Skeletal muscle cell (primary cell): Measurements from ENCODE around the gene KIF13A.
"Not testable (repeated sequence)": the region's sequence is repeated elsewhere in the genome, so short reads cannot be mapped to it uniquely, and the experiment has no call there.

Experiments
- DNase-seq: peaks from one replicate; pipeline ENCODE4 v3.0.0-alpha.2; 2010; ENCODE audit warnings: low read depth
- H3K4me3 ChIP-seq: 2 replicates; pipeline ENCODE4 v1.5.1; 2011; ENCODE audit warnings: low read depth, mild to moderate bottlenecking, control low read depth, low read length, moderate library complexity

KIF13A gene

GRCh38 chr6:17910189-17910588 is 77.2 kb downstream of the KIF13A start:
- no peak for DNase-seq
- H3K4me3 ChIP-seq: no peak overlapping the region

GRCh38 chr6:17908831-17909230 is 78.6 kb downstream of the KIF13A start:
- DNase-seq: no peak
- no peak overlapping the region for H3K4me3 ChIP-seq

GRCh38 chr6:17907406-17908229 is 79.8 kb downstream of the KIF13A start:
- DNase-seq: peak; percentile 99
- H3K4me3 ChIP-seq: no peak overlapping the region

DNA sequence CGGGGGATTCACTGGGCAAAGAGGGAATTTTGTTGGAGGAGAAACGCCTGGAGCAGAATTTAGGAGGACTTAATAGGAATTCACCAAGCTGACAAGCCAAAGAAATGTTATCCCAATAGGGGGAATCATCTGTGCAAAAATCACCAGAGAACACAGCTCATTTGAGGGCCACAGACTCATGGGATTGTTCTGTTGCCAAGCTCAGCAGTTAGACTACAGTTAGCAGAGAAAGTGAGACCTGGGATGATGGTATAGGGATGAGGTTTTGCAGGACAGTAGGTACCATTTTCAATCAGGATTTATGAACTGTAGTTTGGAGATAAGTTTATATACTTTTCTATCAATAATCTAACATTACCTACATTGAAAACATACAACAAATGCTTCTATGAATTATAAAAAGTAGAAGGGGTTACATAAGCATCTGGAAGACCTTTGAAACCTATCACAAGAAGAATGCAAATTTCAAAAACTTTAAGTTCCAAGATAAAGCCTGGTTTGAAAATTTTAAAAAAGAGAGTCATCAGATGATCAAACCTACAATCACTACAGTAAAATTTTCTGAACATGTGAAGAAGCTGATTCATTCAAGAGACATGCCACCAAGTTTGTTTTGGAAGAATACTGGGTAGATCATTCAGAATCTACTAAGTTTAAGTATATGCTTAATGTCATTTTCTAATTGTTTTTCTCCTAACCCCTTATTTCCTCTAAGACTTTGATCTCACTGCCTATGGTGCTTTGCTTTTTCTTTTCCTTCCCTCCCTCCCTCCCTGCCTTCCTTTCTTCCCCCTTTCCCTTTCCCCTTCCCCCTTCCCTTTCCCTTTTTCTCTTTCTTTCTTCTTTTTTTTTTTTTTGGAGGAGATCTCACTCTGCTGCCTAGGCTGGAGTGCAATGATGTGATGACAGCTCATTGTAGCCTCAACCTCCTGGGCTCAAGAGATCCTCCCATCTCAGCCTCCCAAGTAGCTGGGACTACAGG is 81.5 kb downstream of the KIF13A start:
- no peak overlapping the region for H3K4me3 ChIP-seq
- peak; percentile 52 for DNase-seq

DNA sequence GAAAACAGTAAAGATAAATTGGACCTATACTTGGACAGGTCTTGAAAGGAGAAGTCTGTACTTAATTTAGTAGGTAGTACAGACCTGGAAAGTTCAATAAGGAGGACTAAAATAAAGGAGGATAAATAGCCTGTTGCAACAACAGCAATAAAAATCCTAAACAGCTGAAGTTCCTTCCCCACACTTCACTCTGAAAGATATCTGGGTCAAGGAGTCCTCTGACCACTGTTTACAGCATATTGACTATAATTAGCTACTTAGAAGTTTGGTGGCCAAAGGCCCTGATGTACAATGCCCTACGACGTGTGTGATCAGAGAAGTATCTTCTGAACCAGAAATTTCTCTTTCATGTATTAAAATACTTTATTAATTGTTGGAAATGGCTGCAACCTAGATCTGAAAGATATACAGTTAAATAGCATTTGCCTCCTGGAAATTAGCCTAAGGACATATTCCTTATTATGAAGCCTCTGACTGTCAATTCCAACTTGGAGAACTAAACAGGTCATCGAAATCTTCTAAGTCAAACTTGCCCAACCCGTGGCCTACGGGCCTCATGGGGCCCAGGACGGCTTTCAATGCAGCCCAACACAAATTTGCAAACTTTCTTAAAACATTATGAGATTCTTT is 82.8 kb downstream of the KIF13A start:
- no peak overlapping the region for H3K4me3 ChIP-seq
- no peak for DNase-seq

DNA sequence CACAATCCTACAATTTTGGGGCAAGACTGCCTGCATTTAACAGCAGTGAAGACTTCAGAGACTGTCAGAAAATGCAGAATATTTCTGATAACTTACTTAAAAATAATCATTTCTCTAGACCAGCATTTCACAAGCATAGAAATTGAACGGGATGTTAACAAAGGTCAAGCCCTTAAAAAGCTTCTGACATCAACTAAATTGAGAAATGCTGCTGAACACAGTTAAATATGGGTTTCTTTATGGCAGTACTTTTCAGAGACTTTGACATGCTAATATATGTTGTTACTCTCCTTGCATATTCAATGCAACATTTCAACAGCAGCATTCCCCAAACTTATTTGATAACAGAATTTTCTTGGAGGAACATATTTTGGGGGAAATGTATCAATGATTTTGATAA is 84.5 kb downstream of the KIF13A start:
- no peak for DNase-seq
- no peak overlapping the region for H3K4me3 ChIP-seq

DNA sequence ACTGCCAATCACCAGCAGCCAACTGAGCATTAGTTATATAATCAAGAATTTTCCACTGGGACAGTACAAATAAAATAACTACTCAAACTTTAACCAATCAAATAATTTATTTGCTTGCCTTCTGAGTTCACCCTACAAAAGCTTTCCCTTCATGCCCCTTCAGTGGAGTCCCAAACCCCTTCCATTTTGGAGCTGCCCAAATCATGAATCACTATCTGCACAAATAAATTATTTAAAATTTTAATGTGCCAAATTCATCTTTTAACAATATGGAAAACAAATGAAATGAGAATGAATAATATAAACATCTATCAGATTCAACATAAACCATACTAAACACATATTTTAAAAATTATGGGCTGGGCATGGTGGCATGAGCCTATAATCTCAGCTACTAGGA is 85.9 kb downstream of the KIF13A start:
- DNase-seq: no peak
- no peak overlapping the region for H3K4me3 ChIP-seq

DNA sequence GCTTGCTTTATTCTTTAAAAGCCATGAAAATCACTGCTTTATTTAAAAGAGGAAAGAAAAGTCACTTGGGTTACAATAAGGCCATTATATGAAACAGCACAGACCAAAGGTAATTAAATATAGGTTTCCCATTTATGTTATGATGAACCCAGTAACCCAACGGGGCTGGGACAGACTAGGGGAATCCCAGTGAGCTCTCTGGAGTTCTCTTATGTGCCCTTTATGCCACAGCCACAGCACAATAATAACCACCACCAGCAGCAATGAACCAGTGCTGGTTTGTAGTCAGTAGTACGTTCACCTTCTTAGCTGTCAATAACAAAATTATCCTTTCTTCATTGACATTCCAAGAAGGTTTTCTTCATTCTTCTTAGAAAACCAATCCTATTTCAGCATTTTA is 87.4 kb downstream of the KIF13A start:
- no peak overlapping the region for H3K4me3 ChIP-seq
- DNase-seq: no peak

DNA sequence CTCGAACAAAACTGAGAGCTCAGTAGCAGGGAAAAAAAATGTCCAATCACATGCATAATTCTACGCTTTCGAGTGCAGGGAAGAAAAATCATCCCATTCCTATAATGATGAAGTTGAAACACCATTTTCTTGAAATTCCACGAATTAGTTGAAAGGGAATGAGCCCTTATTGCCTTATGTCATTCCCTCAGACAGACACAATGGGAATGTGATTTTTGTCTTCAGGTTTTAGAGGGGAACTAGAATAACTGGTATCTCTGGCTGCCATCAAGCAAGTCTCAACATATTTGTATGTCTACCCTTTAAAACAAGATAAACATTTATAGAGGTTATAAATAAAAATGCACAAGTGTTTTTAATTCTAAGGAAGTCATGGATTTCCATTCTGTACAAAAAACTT is 87.9 kb downstream of the KIF13A start:
- H3K4me3 ChIP-seq: no peak overlapping the region
- DNase-seq: no peak

- no peak for DNase-seq
- H3K4me3 ChIP-seq: no peak overlapping the region
Measured at GRCh38 chr6:17897681-17898080, 89.8 kb downstream of the KIF13A start.

GRCh38 chr6:17894905-17895304 is 92.5 kb downstream of the KIF13A start:
- no peak for DNase-seq
- no peak overlapping the region for H3K4me3 ChIP-seq

- no peak for DNase-seq
- no peak overlapping the region for H3K4me3 ChIP-seq
Measured at GRCh38 chr6:17894191-17894590, 93.2 kb downstream of the KIF13A start.

DNA sequence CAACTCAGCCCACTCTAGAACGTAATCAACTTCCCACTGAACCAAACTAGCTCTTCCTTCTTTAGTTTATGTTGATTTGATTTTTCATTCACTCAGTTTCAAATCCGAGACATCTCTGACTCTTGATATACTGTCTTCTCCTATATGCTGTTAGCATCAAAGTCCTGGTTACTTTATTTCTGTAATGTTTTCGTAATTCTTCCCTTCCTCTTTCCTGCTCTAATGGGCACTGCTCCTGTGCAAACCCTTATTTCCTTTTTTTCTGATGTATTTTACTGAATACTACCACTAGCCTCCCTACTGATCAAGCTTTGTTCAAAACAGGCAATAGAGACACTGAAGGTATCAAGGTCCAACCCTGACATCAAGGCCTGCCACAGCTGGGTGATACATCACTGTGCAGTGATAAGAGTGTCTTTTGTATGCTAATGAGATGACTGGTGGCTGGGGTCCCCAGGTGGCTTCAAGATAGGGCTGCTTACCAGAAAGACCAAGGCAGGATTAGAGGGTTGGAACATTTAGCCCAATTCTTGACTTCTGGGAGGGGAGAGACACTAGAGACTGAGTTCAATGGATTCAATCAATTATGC is 95.2 kb downstream of the KIF13A start:
- H3K4me3 ChIP-seq: no peak overlapping the region

GRCh38 chr6:17890309-17890708 is 97.1 kb downstream of the KIF13A start:
- no peak overlapping the region for H3K4me3 ChIP-seq
- DNase-seq: no peak

More for the DNA sequence above, 95.2 kb downstream of the KIF13A start:
- no peak for DNase-seq

- not testable (repeated sequence) for DNase-seq, H3K4me3 ChIP-seq
Measured at GRCh38 chr6:17889777-17890176, 97.7 kb downstream of the KIF13A start.

GRCh38 chr6:17886891-17887290 is 100.5 kb downstream of the KIF13A start:
- no peak for DNase-seq
- no peak overlapping the region for H3K4me3 ChIP-seq

GRCh38 chr6:17885889-17886576 is 101.4 kb downstream of the KIF13A start:
- no peak for DNase-seq
- H3K4me3 ChIP-seq: no peak overlapping the region

DNA sequence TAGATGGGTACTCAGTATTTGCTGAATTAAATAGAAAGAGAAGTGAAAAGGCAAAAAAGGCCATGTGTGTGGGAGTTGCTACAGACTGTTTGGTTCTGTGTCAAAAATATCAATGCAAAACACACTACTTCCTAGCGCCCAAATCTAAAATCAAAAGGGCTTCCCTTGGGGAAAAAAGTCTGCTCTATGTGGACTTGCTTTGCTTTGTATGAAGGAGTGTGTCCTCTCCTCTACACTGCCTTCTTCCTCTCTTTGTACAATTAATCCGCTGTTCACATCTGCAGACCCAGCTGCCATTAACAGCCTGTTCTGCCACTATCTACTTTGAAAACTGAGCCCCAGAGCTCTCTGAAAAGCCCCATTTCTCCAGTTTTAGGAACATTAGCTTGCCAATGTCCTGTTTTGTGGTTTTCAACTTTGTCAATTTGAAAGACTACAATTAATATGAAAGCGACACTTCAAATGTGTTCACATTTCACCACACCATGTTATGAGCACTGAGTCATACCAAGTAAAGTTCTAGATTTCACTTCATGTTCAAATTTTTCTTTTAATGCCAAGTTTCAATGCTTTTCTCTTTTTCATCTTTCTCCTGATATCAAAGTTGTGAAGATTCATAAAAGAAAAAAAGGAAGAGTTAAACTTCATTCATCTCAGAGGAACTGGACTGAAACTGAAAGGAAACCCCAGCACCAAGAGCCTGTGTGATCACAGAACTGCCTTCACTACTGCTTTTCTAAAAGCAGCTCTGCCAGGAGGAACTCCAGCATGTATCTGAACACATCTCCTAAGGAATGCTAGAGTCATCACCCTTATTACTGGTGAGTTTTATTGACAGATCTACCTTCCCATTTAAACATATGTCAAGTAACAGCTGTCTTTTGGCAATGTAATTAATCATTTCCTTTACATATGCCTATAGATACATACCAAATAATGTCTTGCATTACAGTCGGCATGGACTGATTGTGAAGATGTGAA is 102.6 kb downstream of the KIF13A start:
- no peak overlapping the region for H3K4me3 ChIP-seq

More for the DNA sequence above, 102.6 kb downstream of the KIF13A start:
- no peak for DNase-seq
